GM23248 (cell line): Measurements from ENCODE around the gene ZNF81.

ENCODE experiments used
- EZH2 ChIP-seq: fragments of 200-600 bp; sonication (generic); IDR thresholded peaks from 2 replicates; pipeline ENCODE4 v1.6.1; 2018; ENCODE audit warnings: antibody characterized with exemption, mild to moderate bottlenecking; ENCODE audit not compliant: insufficient read depth, poor library complexity, severe bottlenecking
- EZH2phosphoT487 ChIP-seq: fragments of 200-600 bp; sonication (generic); IDR thresholded peaks from 2 replicates; pipeline ENCODE4 v1.6.1; 2018; ENCODE audit warnings: antibody characterized with exemption, moderate library complexity, mild to moderate bottlenecking, low read depth; ENCODE audit not compliant: insufficient read depth

- TF ChIP-seq EZH2 = no peak
- no peak for TF ChIP-seq EZH2phosphoT487
Observed at GRCh38 chrX:47898024-47898423, 61.3 kb downstream of the ZNF81 start.
